SK-N-SH treated with all-trans-retinoic acid at 6 μM for 48 hours (cell line): ENCODE data around the gene DENND1A.

Source experiments
- CSDC2 ChIP-seq: fragments of 250-450 bp; sonication (Bioruptor Pico); IDR thresholded peaks from 2 replicates; pipeline ENCODE4 v1.5.0; 2020; ENCODE audit warnings: mild to moderate bottlenecking, moderate library complexity
- GLIS3 ChIP-seq: fragments of 250-450 bp; sonication (Bioruptor Pico); IDR thresholded peaks from 2 replicates; pipeline ENCODE4 v1.5.0; 2020; ENCODE audit warnings: mild to moderate bottlenecking, moderate library complexity
- SNAI2 ChIP-seq: fragments of 250-450 bp; sonication (Bioruptor Pico); IDR thresholded peaks from 2 replicates; pipeline ENCODE4 v1.5.0; 2020; ENCODE audit warnings: mild to moderate bottlenecking, moderate library complexity

GRCh38 chr9:123695386-123695785 lies 234.5 kb downstream of the DENND1A start:
- no peak for TF ChIP-seq CSDC2
- TF ChIP-seq GLIS3 (CRISPR knock-in tag) = no peak
- no peak for TF ChIP-seq SNAI2 (CRISPR knock-in tag)
